ENCODE measurements around the gene OR2V2. TPM values are rescaled to one million over a fixed set of nuclear protein-coding genes. Genes with fewer than 3 reads are reported as not detected.

The OR2V2 gene
- total RNA-seq, 1 donor from 2014 or later, result not detected

DNA sequence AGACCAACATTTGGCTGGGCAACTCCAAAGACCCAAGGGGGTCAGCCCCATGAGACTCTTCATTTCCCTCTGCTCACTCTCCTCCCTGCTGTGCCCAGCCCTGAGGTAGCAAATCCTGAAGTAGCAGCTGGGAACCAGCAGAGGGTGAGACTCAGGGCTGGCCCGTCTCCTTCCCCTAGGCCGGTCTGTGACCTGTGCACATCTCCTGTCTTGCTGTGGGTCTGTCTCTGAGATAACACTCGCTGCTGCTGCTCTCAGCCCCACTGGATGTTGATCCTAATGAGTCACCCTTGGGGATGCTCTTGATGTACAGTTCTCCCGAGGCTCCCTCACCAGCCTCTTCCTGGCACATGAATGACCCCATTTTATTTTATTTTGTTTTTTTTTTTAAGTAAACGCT, 9.1 kb upstream of the OR2V2 start:
- TF ChIP-seq, protein P1, sequence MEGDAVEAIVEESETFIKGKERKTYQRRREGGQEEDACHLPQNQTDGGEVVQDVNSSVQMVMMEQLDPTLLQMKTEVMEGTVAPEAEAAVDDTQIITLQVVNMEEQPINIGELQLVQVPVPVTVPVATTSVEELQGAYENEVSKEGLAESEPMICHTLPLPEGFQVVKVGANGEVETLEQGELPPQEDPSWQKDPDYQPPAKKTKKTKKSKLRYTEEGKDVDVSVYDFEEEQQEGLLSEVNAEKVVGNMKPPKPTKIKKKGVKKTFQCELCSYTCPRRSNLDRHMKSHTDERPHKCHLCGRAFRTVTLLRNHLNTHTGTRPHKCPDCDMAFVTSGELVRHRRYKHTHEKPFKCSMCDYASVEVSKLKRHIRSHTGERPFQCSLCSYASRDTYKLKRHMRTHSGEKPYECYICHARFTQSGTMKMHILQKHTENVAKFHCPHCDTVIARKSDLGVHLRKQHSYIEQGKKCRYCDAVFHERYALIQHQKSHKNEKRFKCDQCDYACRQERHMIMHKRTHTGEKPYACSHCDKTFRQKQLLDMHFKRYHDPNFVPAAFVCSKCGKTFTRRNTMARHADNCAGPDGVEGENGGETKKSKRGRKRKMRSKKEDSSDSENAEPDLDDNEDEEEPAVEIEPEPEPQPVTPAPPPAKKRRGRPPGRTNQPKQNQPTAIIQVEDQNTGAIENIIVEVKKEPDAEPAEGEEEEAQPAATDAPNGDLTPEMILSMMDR (IDR thresholded peaks at IDR 0.05), result no peak
- Histone ChIP-seq H3K4me3 (no peak overlapping the region), H3K4me1 (no peaks in the 10 kb centered on the region), H3K27me3 (no peaks in the 10 kb centered on the region), H3K9me3 (no peaks in the 10 kb centered on the region), H3K27ac (no peak overlapping the region), H3K36me3 (no peaks in the 10 kb centered on the region)
- DNase-seq (no peak), ATAC-seq (peak; percentile 26)
- intact Hi-C loops (cut with DNase I), result no loop called here

DNA sequence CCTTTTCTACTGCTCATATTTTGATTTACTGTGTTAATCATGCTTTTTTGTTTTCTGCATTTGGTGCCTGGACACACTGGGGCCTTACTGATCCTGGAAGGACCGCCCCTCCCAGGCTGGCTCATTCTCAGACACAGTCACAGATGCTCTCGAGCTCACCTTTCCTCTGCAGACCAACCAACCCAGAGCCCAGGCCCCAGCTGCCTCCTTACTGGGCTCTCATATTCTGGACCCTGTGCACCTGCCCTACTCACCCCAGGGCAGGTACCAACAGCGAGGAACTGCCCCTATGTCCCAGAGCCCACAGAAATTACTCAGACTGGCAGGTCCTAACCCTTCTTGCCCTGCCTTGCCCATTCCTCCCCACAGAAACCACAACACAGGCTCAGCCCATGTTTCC, 6.6 kb upstream of the OR2V2 start:
- ATAC-seq (no peak), DNase-seq (no peak)
- Histone ChIP-seq H3K4me3 (no peak overlapping the region), H3K4me1 (no peaks in the 10 kb centered on the region), H3K27me3 (no peaks in the 10 kb centered on the region), H3K9me3 (no peaks in the 10 kb centered on the region), H3K36me3 (no peaks in the 10 kb centered on the region), H3K27ac (no peak overlapping the region)
- TF ChIP-seq, protein P1 (IDR thresholded peaks at IDR 0.05), result no peak
- intact Hi-C loops (cut with DNase I), result no loop called here

DNA sequence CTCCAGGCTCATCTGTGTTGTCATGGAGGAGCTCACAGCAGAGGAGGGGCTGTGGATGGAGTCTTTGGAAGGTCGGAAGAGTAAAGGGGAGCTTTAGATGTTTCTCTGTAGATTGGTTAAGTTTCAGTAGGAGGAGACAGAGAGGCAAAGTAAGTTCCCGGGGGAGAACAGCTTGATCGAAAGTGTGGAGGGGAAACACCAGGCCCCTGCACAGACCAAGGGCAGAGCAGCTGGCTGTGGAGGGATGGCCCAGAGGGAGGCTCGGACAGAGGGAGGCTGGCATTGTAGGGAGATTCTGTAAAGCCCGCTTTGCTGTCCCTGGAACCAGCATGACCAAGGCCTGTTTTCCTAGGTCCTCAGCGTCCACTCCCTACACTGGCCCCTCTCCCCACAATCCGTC, 5.3 kb upstream of the OR2V2 start:
- no peaks in the 10 kb centered on the region for H3K4me1 ChIP-seq
- H3K9me3 ChIP-seq, result no peaks in the 10 kb centered on the region
- no peak overlapping the region for H3K4me3 ChIP-seq
- no peak for ATAC-seq
- H3K27me3 ChIP-seq, result no peaks in the 10 kb centered on the region
- H3K36me3 ChIP-seq, result no peaks in the 10 kb centered on the region
- TF ChIP-seq, protein P1 (IDR thresholded peaks at IDR 0.05), result no peak
- no peak overlapping the region for H3K27ac ChIP-seq
- intact Hi-C loops (cut with DNase I), result no loop called here
- DNase-seq, result no peak

DNA sequence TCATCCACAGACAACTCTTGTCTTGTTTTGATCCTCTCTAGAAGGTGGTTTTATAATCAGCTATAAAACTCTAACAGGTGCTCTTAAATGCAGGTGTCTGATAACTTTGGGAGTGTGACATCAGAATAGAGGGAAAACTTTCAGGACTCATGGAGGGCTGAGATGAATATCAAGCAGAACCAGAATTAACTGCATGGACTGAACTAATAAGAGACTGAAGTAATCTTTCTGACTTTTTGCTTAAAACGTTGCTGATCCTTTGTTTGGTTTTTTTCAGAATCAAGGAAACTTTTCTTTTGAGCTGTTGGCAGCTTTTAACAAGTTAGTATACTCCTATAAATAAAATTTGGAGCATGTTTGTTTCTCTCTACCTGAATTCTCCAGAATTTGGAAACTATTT, 2.3 kb upstream of the OR2V2 start:
- ATAC-seq (no peak), DNase-seq (no peak)
- H3K4me3 ChIP-seq, result no peak overlapping the region
- H3K9me3 ChIP-seq, result no peaks in the 10 kb centered on the region
- TF ChIP-seq, protein P1 (IDR thresholded peaks at IDR 0.05), result no peak
- no peaks in the 10 kb centered on the region for H3K4me1 ChIP-seq
- intact Hi-C loops (cut with DNase I), result no loop called here
- H3K27ac ChIP-seq, result no peak overlapping the region
- H3K36me3 ChIP-seq, result no peaks in the 10 kb centered on the region
- H3K27me3 ChIP-seq, result peaks cover 11% of the 10 kb centered on the region

DNA sequence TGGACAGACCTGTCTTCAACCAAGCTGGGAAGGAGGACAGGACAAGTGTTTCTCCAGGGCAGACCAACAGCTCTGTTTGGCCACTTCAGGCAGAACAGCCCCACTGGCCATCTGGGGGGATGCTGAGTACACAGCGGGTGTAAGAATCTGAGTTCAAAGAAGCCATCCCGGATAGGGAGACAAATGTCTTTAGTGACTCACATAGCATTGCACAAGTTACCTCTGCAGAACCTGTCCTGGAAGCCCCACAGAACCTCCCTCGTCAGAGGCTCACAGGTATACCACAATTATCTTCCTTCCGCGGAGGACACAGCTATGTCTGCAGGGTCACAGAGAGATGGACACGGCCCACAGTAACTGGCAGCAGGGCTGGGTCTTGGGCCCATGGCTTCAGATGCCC, 2.0 kb downstream of the OR2V2 start:
- no peaks in the 10 kb centered on the region for H3K36me3 ChIP-seq
- no peak for DNase-seq
- no peak overlapping the region for H3K4me3 ChIP-seq
- TF ChIP-seq, protein P1 (IDR thresholded peaks at IDR 0.05), result no peak
- no peaks in the 10 kb centered on the region for H3K9me3 ChIP-seq
- intact Hi-C loops (cut with DNase I), result no loop called here
- no peak for ATAC-seq
- H3K4me1 ChIP-seq, result no peaks in the 10 kb centered on the region
- peaks cover 24% of the 10 kb centered on the region for H3K27me3 ChIP-seq
- no peak overlapping the region for H3K27ac ChIP-seq
